CD4-positive, alpha-beta T cell treated with Interleukin-17A for 4 hours (primary cell): Measurements from ENCODE around the gene PRKAG2.
"Not testable (repeated sequence)": the region's sequence is repeated elsewhere in the genome, so short reads cannot be mapped to it uniquely, and the experiment has no call there.

Experiments used
- DNase-seq: peaks from one replicate; pipeline ENCODE4 v3.0.0-alpha.2; 2020; ENCODE audit warnings: mixed read lengths

Gene PRKAG2

DNA sequence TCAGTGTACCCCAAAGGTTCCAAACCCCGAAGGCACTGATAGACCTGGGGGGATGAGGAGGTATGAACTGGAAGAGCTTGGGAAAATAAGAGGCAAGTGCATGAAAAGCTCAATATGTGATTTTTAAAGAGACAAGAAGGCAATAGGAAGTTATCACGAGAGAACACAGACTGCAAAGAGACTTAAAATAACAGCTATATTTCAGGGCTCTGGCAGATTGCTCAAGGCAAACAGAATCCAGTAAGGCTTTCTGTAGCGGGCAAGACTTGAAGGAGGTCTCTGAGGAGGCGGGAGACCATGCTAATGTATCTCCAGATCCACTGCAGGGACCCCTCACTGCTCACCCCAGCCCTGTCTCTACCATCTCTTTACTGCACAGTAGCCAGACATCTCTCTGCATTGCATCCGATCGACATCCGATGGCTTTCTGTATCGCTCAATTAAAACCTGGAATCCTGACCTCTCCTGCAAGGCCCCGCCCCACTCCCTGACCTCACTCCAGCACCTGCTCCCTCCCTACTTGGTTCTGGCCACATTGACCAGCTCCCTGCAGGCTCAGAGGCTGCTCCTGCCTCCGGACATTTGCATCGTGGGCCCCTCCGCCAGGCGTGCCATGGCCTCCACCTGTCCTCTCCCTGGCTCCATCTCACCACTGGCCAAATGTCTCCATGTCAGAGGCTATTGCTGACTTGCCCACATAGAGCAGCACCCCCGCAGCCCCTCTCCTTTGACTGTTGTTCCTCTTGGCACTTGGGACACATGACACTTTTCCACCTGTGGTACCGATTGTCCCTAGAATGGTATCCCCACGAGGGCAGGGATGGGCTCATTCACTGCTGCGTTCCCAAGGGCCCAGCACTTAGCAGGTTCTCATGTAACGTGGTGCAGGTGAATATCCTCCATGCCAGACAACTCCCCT lies 118.0 kb downstream of the PRKAG2 start:
- no peak for DNase-seq

DNA sequence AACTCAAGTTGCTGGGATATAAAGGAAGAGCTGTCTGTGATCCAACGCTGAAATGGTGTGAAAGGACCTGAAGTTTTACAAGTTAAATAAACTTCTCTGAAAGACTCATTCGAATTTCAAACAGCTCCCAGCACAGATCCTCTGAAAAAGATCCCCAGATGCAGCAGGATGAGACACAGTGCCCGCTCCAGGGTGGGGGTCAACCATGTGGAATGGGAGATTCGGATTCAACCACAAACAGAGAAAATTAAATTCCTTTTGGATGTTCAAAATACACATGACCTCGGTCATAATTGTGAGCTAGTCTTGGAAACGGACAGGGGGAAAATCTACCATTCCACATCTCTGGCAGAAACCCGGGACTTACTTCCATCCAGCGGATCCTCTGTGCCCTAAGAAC lies 119.6 kb downstream of the PRKAG2 start:
- no peak for DNase-seq

DNA sequence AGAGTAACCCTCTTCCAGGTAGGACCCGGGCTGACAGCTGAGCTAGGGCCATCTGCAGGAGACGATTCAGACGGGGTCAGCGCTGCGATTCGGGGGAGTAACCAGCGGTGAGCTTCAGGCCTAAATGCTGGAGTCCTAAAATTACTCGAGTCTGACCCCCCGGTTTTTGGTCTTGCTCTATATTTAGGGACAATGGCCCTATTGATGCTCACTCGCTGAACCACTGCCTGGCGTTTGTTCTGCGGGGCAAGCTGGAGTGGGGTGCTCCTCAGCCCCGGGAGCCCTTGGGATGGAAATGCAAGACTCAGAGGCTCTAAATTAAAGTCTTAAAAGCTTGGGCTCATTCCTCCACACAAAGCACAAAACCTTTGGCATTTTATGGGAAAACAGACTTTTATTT lies 120.0 kb downstream of the PRKAG2 start:
- no peak for DNase-seq

DNA sequence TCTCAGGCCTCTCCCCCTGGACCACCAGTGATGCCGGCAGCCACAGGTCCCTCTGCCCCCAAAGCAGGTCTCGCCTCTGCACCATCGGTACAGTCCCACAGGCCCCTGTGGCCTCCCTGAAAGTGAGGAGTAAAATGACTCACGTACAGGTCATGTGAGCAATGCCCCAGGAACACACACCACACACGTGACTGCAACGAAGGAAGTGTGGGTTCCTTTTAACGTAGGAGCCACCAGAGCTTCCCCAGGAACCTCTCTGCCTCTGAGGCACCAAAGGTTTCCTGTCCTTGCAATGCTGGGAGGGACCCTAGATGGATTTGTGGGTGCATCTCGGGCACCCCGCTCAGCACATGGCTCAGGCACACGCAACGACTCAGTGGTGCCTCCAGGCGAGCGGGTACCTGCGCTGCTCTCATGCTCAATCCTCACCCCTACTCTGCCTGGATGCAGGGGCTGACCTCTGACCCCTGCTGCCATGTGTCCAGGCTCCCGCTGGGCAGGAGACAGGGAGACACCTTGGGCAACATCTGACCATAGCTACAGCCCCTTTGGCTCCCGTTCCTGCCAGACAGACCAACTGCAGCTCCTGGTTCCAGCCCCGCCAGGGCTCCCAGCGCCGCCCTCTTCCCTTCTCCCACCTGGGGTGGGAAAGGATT lies 120.7 kb downstream of the PRKAG2 start:
- peak; percentile 69 for DNase-seq

DNA sequence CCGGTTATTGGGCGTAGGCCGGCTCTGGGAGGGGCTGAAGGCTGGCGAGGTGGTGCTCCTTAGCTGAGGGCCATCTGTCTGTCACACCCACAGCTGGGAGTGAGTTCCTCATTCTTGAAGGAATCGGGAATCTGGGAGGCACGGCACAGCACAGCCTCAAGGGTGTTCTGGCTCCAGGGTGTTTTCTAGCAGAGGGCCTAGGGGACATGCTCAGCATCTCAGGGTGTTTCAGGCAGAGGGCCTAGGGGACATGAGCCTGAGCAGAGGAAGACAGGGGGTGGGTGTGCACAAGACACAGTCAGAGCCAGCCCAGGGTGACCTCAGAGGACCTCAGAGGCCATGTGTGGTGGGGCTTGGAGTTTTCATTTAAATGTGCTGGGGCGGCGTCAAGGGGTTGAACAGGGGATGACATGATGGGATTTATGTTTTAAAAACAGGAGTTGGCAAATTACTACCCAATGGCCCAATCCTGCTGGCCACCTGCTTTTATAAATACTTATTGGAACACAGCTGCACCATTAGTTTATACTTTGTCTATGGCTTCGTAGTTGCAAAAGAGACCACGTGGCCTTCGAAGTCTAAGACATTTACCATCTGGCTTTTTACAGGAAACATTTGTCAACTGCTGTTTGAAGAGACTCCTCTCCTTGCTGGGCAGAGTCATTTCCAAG lies 121.6 kb downstream of the PRKAG2 start:
- DNase-seq: no peak

DNA sequence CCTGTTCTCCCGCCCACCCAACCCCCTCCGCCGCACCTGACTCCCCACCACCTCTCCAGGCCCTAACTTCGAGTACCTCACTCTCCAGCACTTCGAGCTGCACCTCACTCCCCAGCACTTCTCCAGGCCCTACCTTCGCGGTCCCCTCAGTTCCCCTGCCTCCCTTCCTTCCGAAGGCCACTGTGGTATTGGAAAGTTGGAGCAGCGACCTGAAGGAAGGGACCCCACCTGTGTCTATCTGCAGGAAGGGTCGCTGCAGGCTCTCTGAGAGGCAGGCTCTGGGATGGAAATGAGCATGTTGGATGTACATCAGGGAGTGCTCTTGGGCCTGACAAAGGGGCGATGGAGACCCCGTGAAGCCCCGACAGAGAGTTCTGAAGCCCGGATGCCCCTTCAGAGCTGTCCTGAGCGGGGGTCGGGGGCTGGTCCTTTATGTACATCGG lies 122.2 kb downstream of the PRKAG2 start:
- DNase-seq: no peak

DNA sequence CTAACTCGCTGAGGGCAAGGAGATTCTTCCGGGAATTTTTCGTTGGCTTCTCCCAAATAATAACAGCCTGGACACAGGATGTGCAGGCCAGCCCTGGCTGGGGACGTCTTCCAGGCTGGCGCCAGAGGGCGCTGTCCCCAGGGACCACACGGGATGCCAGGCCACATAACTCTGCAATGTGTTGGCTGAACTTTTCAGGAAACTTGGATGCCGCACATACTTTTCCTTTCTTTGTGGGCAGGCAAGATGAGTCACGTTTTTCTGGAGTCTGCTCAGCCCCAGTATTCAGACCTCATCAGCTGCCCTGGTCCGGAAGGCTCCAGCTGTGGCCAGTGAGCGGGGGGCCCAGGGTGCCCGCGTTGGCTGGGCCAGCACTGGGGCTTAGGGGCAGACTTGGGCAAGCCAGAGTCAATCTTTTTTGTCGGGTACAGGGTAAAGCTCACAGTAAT lies 122.7 kb downstream of the PRKAG2 start:
- DNase-seq: peak; percentile 41

DNA sequence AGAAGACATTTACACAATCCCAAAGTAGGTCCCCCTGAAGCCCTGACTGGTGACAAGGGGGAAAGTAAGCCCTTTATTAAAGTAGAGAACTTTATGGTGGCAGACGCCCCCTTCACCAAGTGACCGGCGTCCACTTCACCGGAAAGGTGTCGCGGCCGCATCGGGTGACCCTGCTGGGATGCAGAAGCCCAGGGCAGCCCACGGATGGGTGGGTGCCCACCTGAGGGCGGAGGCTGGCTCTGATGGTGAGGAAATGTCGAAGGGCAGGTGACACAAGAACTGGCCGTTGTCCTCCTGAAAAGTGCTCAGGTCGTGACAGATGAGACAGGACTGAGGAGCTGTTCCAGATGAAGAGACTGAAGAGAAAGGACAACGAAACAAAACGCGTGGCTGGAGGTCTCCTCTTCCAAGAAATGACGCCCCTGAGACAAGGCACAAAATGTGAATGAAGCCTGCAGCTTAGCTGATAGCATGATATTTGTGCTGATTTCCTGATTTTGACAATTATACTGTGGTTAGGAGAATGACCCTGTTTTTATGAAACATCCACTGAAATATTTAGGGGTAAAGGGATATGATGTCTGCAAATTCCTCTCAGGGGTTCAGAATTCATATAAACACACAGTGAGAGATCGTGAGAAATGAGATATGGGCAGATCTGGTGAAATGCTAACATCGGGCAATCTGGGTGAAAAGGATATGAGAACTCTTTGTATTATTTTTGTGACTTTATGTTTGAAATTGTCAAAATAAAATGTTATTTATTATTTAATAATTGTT lies 123.9 kb downstream of the PRKAG2 start:
- DNase-seq: no peak

DNA sequence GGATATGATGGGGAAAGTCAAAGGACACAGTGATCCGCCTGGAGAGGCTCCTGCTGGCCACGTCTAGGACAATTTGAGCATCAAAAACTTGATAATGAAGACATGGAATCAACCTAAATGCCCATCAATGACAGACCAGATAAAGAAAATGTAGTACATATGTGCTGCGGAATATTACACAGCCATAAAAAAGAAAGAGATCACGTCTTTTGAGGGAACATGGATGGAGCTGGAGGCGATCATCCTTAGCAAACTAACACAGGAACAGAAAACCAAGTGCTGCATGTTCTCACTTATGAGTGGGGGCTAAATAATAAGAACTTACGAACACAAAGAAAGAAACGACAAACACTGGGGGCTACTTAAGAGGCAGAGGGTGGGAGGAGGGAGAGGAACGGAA lies 124.9 kb downstream of the PRKAG2 start:
- no peak for DNase-seq

DNA sequence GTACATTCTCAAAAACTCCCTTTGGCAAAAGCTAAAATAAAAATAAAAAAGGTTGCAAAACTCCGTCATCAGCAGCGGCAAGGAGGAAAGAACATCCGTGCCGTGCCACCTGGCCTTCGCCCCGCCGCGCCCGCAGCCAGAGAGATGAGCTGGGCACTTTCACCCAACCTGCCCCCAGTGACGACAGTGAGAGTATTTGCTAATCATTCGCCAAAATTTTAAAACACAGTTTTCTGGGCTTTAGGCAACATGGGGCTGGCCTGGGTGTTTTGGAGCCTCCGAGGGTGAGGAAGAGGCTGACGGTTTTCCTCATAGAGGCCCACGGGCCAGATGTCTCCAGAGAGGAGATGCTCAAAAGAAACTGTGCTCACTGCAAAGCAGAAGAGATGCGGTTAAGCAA lies 128.2 kb downstream of the PRKAG2 start:
- no peak for DNase-seq

DNA sequence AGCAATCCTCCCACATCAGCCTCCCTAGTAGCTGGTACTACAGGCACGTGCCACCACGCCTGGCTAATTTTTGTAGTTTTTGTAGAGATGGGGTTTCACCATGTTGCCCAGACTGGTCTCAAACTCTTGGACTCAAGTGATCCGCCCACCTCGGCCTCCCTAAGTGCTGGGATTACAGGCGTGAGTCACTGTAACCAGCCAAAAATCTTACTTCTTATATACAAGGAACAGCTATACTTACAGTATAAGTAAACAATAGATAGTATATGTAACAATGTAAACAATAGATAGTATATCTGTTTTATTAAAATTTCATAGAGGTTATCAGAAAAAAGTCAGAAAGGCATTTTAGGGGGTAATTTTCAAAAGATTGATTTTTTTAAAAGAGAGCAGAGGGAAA lies 128.9 kb downstream of the PRKAG2 start:
- DNase-seq: not testable (repeated sequence)

DNA sequence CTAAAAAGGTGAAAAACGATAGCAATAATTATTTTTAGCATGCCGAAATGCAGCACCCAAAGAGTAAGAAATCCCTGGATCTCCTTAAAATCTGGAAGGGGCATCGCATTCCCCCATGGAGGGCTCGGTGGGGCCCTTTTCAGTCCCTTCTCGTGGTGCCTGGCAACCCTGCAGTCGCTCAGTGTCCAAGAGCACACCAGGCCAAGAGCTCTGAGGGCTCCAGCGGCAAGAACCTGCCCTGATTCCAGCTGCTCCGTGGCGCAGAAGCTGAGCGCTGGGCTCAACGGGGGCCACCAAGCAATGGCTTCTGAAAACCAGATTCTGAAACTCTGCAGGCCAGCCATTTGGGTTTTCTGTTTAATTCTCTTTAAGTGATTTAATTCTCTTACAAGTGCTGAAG lies 131.2 kb downstream of the PRKAG2 start:
- DNase-seq: no peak

DNA sequence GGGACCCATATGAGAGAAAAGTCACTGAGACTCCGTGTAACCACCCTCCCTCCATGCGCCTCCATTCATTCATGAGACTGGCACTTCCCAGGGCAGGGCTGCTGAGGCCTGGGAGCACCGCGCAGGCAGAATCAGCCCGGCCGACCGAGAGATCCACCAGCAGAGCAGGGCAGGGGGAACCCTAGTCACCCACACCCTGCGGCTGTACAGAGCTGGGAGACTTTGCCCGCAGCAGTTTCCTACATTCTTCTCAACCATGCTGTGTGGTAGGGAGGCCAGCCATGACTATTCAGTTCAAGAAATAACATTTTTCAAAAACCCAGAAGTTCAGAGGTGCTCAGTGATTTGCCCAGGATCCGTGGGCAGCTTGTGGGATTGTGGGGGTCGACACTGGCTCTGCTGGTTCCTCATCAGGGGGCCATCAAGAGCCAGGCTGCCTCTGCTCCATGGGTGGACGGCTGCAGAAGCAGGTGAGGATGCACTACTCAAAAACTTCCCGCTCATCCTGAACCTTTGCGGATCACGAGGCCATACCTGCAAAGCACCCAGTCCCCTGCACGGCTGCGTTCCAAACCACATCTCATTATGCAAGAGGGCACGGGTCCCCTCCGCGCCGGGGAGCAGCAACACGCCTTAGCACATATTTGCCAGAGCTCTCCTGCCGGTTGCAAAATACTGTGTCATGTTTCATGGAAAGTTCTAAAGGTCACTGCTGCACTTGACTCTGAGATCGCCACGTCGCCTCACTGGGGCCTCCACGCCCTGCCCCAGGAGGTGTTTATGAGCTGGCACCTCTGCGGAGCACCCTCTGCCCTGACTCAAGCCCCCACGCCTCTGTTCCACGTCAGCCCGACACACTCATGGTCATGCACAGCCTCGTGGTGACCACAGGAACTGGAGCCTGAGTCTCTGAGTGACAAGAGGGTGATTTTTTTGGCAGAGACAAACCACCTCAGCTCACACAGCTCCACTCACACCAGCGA lies 132.0 kb downstream of the PRKAG2 start:
- DNase-seq: no peak

DNA sequence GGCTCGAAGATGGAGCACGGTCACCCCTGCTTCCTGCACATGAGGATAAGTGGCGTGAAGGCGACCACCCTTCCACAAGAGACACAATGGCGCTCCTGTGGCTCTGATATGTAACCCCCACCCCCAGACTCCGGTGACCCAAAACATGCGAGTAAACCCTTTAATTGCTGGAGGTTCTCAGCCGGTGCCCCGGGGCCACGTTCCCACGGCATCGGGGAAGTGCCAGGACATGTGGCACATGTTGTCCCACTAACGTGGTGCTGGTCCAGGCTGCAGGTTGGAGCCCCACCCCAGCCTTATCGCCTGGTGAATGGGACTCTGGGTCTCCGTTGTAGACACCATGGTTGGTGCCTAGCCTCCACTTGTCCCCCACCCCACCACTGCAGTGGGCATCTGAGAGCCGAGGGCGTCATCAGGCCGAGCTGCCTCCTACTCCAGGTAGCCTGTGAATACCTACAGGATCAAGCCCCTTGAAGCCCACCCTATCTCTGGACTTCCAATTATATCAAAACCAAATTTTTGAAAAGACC lies 132.8 kb downstream of the PRKAG2 start:
- DNase-seq: no peak

DNA sequence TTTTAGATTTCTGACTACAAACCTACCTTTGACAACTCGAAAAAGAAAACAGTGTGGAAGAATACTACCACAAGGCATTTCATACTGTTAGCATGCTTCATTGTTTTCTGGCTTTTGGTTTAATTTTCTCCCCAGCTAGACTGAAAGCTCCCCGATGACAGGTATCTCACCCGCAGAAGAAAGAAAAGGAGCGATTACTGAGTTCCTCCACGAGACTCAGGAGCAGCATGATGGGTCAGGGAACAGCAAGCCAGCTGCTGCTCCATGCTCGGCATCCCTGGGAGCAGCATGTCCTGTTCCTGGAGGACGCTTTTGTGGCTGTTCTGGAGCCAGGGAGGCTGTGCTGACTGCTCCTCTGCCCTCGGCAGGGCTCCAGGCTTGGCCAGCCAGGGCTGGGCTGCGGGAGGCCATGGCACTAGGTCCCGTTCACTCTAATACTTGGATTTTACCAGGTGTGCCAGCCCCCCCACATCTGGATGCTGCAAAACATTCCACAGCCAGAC lies 133.4 kb downstream of the PRKAG2 start:
- DNase-seq: no peak

DNA sequence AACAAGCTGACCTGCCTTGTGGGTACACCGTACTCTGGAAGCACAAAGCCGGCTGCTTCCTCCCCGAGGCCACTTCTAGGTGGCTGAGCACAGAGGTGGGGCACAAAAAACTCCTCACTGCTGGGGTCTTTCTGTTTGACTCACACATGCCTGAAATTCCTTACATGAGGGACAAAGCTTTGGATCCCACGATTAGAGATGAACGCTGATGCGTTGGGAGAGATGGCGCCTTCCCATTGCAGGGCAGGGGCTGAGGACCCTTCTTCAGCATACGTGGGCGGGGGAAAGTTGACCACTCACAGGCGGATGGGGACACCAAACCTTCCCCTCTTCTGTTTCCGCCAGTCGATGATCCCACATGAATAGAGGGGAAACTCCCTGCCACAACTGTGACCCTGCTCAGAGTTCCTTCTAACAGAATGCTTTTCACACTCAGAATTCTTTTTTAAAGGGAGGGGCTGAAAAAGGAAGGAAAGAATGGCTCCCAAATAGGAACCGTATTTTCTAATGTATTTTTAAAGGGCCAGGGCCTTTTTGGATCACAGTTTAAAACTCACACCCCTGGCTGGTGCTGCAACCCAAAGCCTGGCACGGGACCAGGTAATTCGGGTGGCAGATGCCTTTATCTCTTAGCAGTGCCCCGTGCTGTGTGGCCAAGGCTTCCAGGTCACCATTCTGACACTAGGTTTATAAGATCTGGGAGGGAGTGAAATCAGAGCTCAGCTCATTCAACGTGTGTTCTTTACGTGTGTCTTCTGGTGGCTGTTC lies 134.0 kb downstream of the PRKAG2 start:
- DNase-seq: no peak

DNA sequence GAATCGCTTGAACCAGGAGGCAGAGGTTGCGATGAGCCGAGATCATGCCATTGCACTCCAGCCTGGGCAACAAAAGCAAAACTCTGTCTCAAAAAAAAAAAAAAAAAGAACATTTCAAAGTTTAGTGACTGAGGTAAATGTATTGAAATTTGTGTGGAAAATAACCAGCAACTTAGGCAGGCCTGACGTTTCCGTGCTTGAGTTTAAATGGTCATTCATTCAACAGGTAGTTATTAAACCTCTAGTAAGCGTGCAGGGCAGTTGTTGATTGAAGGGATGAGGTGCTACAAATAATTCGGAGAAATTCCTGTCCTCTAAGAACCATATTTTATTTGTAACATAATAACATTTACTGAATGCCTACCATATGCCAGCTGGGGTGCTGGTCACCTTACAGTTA lies 135.3 kb downstream of the PRKAG2 start:
- DNase-seq: no peak

DNA sequence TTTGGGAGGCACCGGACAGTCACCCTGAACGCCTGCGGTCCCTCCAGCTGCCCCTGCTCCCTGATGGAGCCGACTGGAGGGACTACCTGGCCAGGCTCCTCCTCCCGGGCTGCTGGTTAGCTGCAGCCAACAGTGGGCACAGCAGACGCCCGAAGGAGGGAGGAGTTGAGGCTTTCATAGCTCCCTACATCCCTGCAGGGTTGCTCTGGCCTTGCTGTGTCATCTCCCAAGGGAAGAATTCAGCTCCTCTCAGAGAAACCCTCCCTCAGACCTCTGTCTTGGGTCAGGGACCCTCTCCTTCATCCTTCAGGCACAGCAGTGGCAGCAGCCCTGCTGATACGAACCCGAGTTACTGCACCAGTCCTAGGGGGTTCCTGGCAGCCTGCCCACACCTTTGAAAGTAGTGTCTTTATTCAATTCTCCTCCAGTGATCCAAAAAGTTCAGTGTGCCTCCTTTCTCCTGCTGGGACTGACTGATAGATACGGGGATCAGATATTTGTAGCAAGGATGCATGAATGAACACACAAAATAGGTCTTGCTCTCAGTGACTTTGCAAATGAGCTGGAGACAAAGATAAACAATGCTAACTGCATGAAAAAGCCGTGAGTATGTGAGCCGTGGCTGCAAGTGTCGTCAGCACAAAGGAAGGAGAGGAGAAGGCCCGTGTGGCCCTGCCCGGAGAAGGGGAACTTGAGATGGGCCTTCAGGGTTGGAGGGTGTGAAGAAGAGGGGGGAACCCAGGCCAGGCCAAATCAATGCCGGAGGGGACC lies 136.6 kb downstream of the PRKAG2 start:
- no peak for DNase-seq

DNA sequence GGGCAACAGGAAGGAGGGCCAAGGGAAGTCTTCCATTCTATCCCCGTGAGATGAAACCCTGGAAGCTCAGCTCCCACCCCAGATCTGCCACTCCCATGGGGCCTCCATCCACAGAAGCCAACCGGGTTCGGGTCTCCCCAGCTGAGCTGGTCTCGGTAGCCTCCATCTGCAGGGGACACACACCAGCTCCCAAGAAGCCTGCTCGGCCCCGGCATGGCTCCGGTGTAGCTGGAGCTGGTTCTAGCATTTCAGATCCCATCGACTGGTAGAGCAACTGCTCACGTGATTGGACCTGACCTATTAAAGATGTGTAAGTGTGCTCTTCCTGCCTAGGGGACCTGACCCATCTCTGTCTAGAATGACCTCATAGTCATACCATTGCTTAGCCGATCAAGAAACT lies 138.0 kb downstream of the PRKAG2 start:
- DNase-seq: no peak
